ENCODE measurements around the gene DEPP1.

Gene DEPP1

GRCh38 chr10:44956226-44956625, 22.4 kb downstream of the DEPP1 start:
- Histone ChIP-seq H3K9ac (ENCODE audit: low read length) (no peak overlapping the region), H4K5ac (ENCODE audit: low read length) (no peak overlapping the region), H2BK5ac (ENCODE audit: low read length) (no peak overlapping the region), H3K79me2 (ENCODE audit: control insufficient read depth, insufficient read depth, low read length) (no peaks in the 10 kb centered on the region), H2BK120ac (ENCODE audit: low read depth, low read length) (no peak overlapping the region), H3K36me3 (ENCODE audit: control insufficient read depth, insufficient read depth, low read length) (no peaks in the 10 kb centered on the region), H3K56ac (ENCODE audit: low read length) (no peak overlapping the region), H3K27me3 (ENCODE audit: insufficient read depth, low read length, poor library complexity) (no peaks in the 10 kb centered on the region), H4K8ac (ENCODE audit: low read depth, low read length) (no peak overlapping the region), H3K4me1 (ENCODE audit: control insufficient read depth, low read depth, low read length) (peaks cover 10% of the 10 kb centered on the region), H2AK5ac (ENCODE audit: low read length) (no peak overlapping the region), H3K79me1 (ENCODE audit: low read length) (no peaks in the 10 kb centered on the region), H3K27ac (ENCODE audit: low read depth, low read length) (no peak overlapping the region), H2BK15ac (replicated peaks; ENCODE audit: low read depth) (no peak overlapping the region), H3K4ac (ENCODE audit: low read depth, low read length) (no peak overlapping the region), H3K4me3 (ENCODE audit: low read length) (no peak overlapping the region), H3K18ac (ENCODE audit: low read length) (no peak overlapping the region), H3K4me2 (ENCODE audit: low read length) (no peak overlapping the region), H3K23ac (ENCODE audit: low read length) (no peak overlapping the region)
- no CpG with 5 or more reads among the region's 4 CpGs for WGBS (ENCODE audit: extremely low coverage, insufficient coverage, low lambda C conversion rate)
- no peak for DNase-seq

GRCh38 chr10:44955413-44956070, 23.1 kb downstream of the DEPP1 start:
- H3K9ac ChIP-seq (ENCODE audit: low read length) = no peak overlapping the region
- H4K5ac ChIP-seq (ENCODE audit: low read length) = no peak overlapping the region
- no peak overlapping the region for H2BK5ac ChIP-seq (ENCODE audit: low read length)
- no peak overlapping the region for H4K8ac ChIP-seq (ENCODE audit: low read depth, low read length)
- H3K23ac ChIP-seq (ENCODE audit: low read length) = no peak overlapping the region
- no CpG with 5 or more reads among the region's 8 CpGs for WGBS (ENCODE audit: extremely low coverage, insufficient coverage, low lambda C conversion rate)
- peaks cover 10% of the 10 kb centered on the region for H3K4me1 ChIP-seq (ENCODE audit: control insufficient read depth, low read depth, low read length)
- H3K56ac ChIP-seq (ENCODE audit: low read length) = no peak overlapping the region
- H3K18ac ChIP-seq (ENCODE audit: low read length) = no peak overlapping the region
- no peak overlapping the region for H3K27ac ChIP-seq (ENCODE audit: low read depth, low read length)
- DNase-seq = no peak
- H3K79me1 ChIP-seq (ENCODE audit: low read length) = no peaks in the 10 kb centered on the region
- H3K4me2 ChIP-seq (ENCODE audit: low read length) = no peak overlapping the region
- H3K79me2 ChIP-seq (ENCODE audit: control insufficient read depth, insufficient read depth, low read length) = no peaks in the 10 kb centered on the region
- H2BK120ac ChIP-seq (ENCODE audit: low read depth, low read length) = no peak overlapping the region
- H3K36me3 ChIP-seq (ENCODE audit: control insufficient read depth, insufficient read depth, low read length) = no peaks in the 10 kb centered on the region
- no peaks in the 10 kb centered on the region for H3K27me3 ChIP-seq (ENCODE audit: insufficient read depth, low read length, poor library complexity)
- no peak overlapping the region for H3K4ac ChIP-seq (ENCODE audit: low read depth, low read length)
- H2BK15ac ChIP-seq (replicated peaks; ENCODE audit: low read depth) = no peak overlapping the region
- H2AK5ac ChIP-seq (ENCODE audit: low read length) = no peak overlapping the region
- H3K4me3 ChIP-seq (ENCODE audit: low read length) = no peak overlapping the region

GRCh38 chr10:44954962-44955361, 23.6 kb downstream of the DEPP1 start:
- DNase-seq = no peak
- H3K36me3 ChIP-seq (ENCODE audit: control insufficient read depth, insufficient read depth, low read length) = no peaks in the 10 kb centered on the region
- H3K4ac ChIP-seq (ENCODE audit: low read depth, low read length) = no peak overlapping the region
- no peak overlapping the region for H3K9ac ChIP-seq (ENCODE audit: low read length)
- no peak overlapping the region for H3K4me3 ChIP-seq (ENCODE audit: low read length)
- no peak overlapping the region for H2AK5ac ChIP-seq (ENCODE audit: low read length)
- no peaks in the 10 kb centered on the region for H3K27me3 ChIP-seq (ENCODE audit: insufficient read depth, low read length, poor library complexity)
- no peak overlapping the region for H3K18ac ChIP-seq (ENCODE audit: low read length)
- peaks cover 8% of the 10 kb centered on the region for H3K4me1 ChIP-seq (ENCODE audit: control insufficient read depth, low read depth, low read length)
- no peak overlapping the region for H3K56ac ChIP-seq (ENCODE audit: low read length)
- H4K8ac ChIP-seq (ENCODE audit: low read depth, low read length) = no peak overlapping the region
- H3K27ac ChIP-seq (ENCODE audit: low read depth, low read length) = no peak overlapping the region
- no peak overlapping the region for H2BK5ac ChIP-seq (ENCODE audit: low read length)
- H4K5ac ChIP-seq (ENCODE audit: low read length) = no peak overlapping the region
- H3K23ac ChIP-seq (ENCODE audit: low read length) = no peak overlapping the region
- no peak overlapping the region for H3K4me2 ChIP-seq (ENCODE audit: low read length)
- H3K79me2 ChIP-seq (ENCODE audit: control insufficient read depth, insufficient read depth, low read length) = no peaks in the 10 kb centered on the region
- H2BK120ac ChIP-seq (ENCODE audit: low read depth, low read length) = no peak overlapping the region
- no peak overlapping the region for H2BK15ac ChIP-seq (replicated peaks; ENCODE audit: low read depth)
- H3K79me1 ChIP-seq (ENCODE audit: low read length) = no peaks in the 10 kb centered on the region

- Histone ChIP-seq H3K18ac (ENCODE audit: low read length) (no peak overlapping the region), H3K27me3 (ENCODE audit: insufficient read depth, low read length, poor library complexity) (no peaks in the 10 kb centered on the region), H2BK120ac (ENCODE audit: low read depth, low read length) (no peak overlapping the region), H4K8ac (ENCODE audit: low read depth, low read length) (no peak overlapping the region), H3K9ac (ENCODE audit: low read length) (no peak overlapping the region), H3K4me1 (ENCODE audit: control insufficient read depth, low read depth, low read length) (peaks cover 8% of the 10 kb centered on the region), H2AK5ac (ENCODE audit: low read length) (no peak overlapping the region), H3K79me1 (ENCODE audit: low read length) (no peaks in the 10 kb centered on the region), H2BK5ac (ENCODE audit: low read length) (no peak overlapping the region), H3K4me3 (ENCODE audit: low read length) (no peak overlapping the region), H3K27ac (ENCODE audit: low read depth, low read length) (no peak overlapping the region), H2BK15ac (replicated peaks; ENCODE audit: low read depth) (no peak overlapping the region), H3K4ac (ENCODE audit: low read depth, low read length) (no peak overlapping the region), H3K4me2 (ENCODE audit: low read length) (no peak overlapping the region), H3K56ac (ENCODE audit: low read length) (no peak overlapping the region), H3K23ac (ENCODE audit: low read length) (no peak overlapping the region), H3K36me3 (ENCODE audit: control insufficient read depth, insufficient read depth, low read length) (no peaks in the 10 kb centered on the region), H4K5ac (ENCODE audit: low read length) (no peak overlapping the region), H3K79me2 (ENCODE audit: control insufficient read depth, insufficient read depth, low read length) (no peaks in the 10 kb centered on the region)
- no peak for DNase-seq
Measured at GRCh38 chr10:44954042-44954441, 24.6 kb downstream of the DEPP1 start.

GRCh38 chr10:44952779-44953231, 25.8 kb downstream of the DEPP1 start:
- Histone ChIP-seq H3K27me3 (ENCODE audit: insufficient read depth, low read length, poor library complexity) (no peaks in the 10 kb centered on the region), H4K5ac (ENCODE audit: low read length) (no peak overlapping the region), H3K4me2 (ENCODE audit: low read length) (no peak overlapping the region), H3K18ac (ENCODE audit: low read length) (no peak overlapping the region), H2BK15ac (replicated peaks; ENCODE audit: low read depth) (no peak overlapping the region), H3K79me1 (ENCODE audit: low read length) (no peaks in the 10 kb centered on the region), H3K79me2 (ENCODE audit: control insufficient read depth, insufficient read depth, low read length) (no peaks in the 10 kb centered on the region), H4K8ac (ENCODE audit: low read depth, low read length) (no peak overlapping the region), H3K4me3 (ENCODE audit: low read length) (no peak overlapping the region), H3K9ac (ENCODE audit: low read length) (no peak overlapping the region), H3K23ac (ENCODE audit: low read length) (no peak overlapping the region), H2BK120ac (ENCODE audit: low read depth, low read length) (no peak overlapping the region), H3K4ac (ENCODE audit: low read depth, low read length) (no peak overlapping the region), H2BK5ac (ENCODE audit: low read length) (no peak overlapping the region), H3K36me3 (ENCODE audit: control insufficient read depth, insufficient read depth, low read length) (no peaks in the 10 kb centered on the region), H3K4me1 (ENCODE audit: control insufficient read depth, low read depth, low read length) (peaks cover 6% of the 10 kb centered on the region), H3K27ac (ENCODE audit: low read depth, low read length) (no peak overlapping the region), H2AK5ac (ENCODE audit: low read length) (no peak overlapping the region), H3K56ac (ENCODE audit: low read length) (peak overlapping the region; percentile 3)
- WGBS (ENCODE audit: extremely low coverage, insufficient coverage, low lambda C conversion rate) = no CpG with 5 or more reads among the region's 2 CpGs
- DNase-seq = peak; percentile 89

GRCh38 chr10:44951576-44952226, 26.9 kb downstream of the DEPP1 start:
- no peak overlapping the region for H3K9ac ChIP-seq (ENCODE audit: low read length)
- H3K4me1 ChIP-seq (ENCODE audit: control insufficient read depth, low read depth, low read length) = peaks cover 6% of the 10 kb centered on the region
- DNase-seq = no peak
- no peak overlapping the region for H3K4ac ChIP-seq (ENCODE audit: low read depth, low read length)
- no peak overlapping the region for H2BK120ac ChIP-seq (ENCODE audit: low read depth, low read length)
- no peak overlapping the region for H3K18ac ChIP-seq (ENCODE audit: low read length)
- H3K27ac ChIP-seq (ENCODE audit: low read depth, low read length) = no peak overlapping the region
- no peak overlapping the region for H3K56ac ChIP-seq (ENCODE audit: low read length)
- no peaks in the 10 kb centered on the region for H3K27me3 ChIP-seq (ENCODE audit: insufficient read depth, low read length, poor library complexity)
- H4K8ac ChIP-seq (ENCODE audit: low read depth, low read length) = no peak overlapping the region
- no peak overlapping the region for H3K4me3 ChIP-seq (ENCODE audit: low read length)
- H3K4me2 ChIP-seq (ENCODE audit: low read length) = no peak overlapping the region
- no peak overlapping the region for H2BK5ac ChIP-seq (ENCODE audit: low read length)
- H3K36me3 ChIP-seq (ENCODE audit: control insufficient read depth, insufficient read depth, low read length) = no peaks in the 10 kb centered on the region
- no peak overlapping the region for H3K23ac ChIP-seq (ENCODE audit: low read length)
- H3K79me2 ChIP-seq (ENCODE audit: control insufficient read depth, insufficient read depth, low read length) = no peaks in the 10 kb centered on the region
- H2AK5ac ChIP-seq (ENCODE audit: low read length) = no peak overlapping the region
- H4K5ac ChIP-seq (ENCODE audit: low read length) = no peak overlapping the region
- H2BK15ac ChIP-seq (replicated peaks; ENCODE audit: low read depth) = no peak overlapping the region
- no CpG with 5 or more reads among the region's 7 CpGs for WGBS (ENCODE audit: extremely low coverage, insufficient coverage, low lambda C conversion rate)
- no peaks in the 10 kb centered on the region for H3K79me1 ChIP-seq (ENCODE audit: low read length)

All from mesendoderm (in vitro differentiated cells).